Measurements from ENCODE around the gene CACNB2. TPM values are rescaled to one million over a fixed set of nuclear protein-coding genes. Genes with fewer than 3 reads are reported as not detected.

The CACNB2 gene
- total RNA-seq, 1 donor from 2014 or later = 0.43 TPM

GRCh38 chr10:18313140-18313530 is 172.9 kb downstream of the CACNB2 start:
- Mint-ChIP-seq H3K9me3 (ENCODE audit: unreplicated experiment) (no peaks in the 10 kb centered on the region), H3K27me3 (ENCODE audit: unreplicated experiment) (peaks cover 12% of the 10 kb centered on the region), H3K27ac (ENCODE audit: unreplicated experiment) (no peak overlapping the region), H3K36me3 (ENCODE audit: unreplicated experiment) (no peaks in the 10 kb centered on the region), H3K4me3 (ENCODE audit: unreplicated experiment) (no peak overlapping the region), H3K4me1 (ENCODE audit: unreplicated experiment) (no peaks in the 10 kb centered on the region)
- TF ChIP-seq, protein P1, sequence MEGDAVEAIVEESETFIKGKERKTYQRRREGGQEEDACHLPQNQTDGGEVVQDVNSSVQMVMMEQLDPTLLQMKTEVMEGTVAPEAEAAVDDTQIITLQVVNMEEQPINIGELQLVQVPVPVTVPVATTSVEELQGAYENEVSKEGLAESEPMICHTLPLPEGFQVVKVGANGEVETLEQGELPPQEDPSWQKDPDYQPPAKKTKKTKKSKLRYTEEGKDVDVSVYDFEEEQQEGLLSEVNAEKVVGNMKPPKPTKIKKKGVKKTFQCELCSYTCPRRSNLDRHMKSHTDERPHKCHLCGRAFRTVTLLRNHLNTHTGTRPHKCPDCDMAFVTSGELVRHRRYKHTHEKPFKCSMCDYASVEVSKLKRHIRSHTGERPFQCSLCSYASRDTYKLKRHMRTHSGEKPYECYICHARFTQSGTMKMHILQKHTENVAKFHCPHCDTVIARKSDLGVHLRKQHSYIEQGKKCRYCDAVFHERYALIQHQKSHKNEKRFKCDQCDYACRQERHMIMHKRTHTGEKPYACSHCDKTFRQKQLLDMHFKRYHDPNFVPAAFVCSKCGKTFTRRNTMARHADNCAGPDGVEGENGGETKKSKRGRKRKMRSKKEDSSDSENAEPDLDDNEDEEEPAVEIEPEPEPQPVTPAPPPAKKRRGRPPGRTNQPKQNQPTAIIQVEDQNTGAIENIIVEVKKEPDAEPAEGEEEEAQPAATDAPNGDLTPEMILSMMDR (IDR thresholded peaks at IDR 0.05) = no peak
- DNase-seq (ENCODE audit: extremely low spot score, unreplicated experiment) = no peak

DNA sequence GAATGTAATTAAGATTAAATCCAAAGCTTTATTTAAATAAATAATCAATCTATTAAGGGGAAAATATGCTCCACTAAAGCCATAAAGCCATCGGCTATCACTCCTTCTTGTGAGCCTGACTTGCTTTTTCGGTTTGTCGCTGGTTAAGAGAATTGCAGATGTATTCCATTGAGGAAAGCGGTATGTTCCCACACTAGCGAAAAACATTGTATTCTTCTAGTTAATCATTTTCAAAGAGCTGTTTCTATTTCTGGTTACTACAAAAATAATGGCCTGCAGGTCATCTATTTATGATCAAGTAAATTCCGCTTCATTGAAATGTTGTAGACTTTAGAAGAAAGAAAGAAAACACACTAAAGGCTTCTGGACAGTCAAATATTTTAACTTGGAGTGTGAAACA is 173.4 kb downstream of the CACNB2 start:
- no peak for DNase-seq (ENCODE audit: extremely low spot score, unreplicated experiment)

DNA sequence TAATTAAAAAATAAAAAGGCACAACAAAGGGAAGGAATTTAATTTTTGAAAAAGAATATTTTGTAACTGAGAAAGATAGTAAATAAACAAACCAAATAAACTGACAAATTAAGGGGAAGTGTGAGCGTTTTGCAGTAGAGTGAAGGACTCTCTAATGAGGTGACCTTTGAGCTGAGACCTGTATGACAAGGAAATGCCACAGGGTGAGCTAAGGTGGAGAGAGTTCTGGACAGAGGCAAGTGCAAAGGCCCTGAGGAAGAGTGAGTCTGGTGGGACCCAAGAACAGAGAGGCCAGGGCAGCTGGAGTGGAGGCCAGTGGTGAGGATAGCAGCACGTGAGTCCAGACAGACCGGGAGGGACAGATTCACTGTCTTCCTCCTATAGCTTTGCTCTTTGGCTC is 179.4 kb downstream of the CACNB2 start:
- H3K9me3 Mint-ChIP-seq (ENCODE audit: unreplicated experiment) = no peaks in the 10 kb centered on the region
- no peak for DNase-seq (ENCODE audit: extremely low spot score, unreplicated experiment)
- H3K27ac Mint-ChIP-seq (ENCODE audit: unreplicated experiment) = no peak overlapping the region
- peaks cover 21% of the 10 kb centered on the region for H3K27me3 Mint-ChIP-seq (ENCODE audit: unreplicated experiment)
- TF ChIP-seq, protein P1 (IDR thresholded peaks at IDR 0.05) = no peak
- H3K4me3 Mint-ChIP-seq (ENCODE audit: unreplicated experiment) = no peak overlapping the region
- H3K4me1 Mint-ChIP-seq (ENCODE audit: unreplicated experiment) = no peaks in the 10 kb centered on the region
- no peaks in the 10 kb centered on the region for H3K36me3 Mint-ChIP-seq (ENCODE audit: unreplicated experiment)

More for the DNA sequence above, 173.4 kb downstream of the CACNB2 start:
- H3K27ac Mint-ChIP-seq (ENCODE audit: unreplicated experiment) = no peak overlapping the region
- no peaks in the 10 kb centered on the region for H3K9me3 Mint-ChIP-seq (ENCODE audit: unreplicated experiment)
- no peak overlapping the region for H3K4me3 Mint-ChIP-seq (ENCODE audit: unreplicated experiment)
- H3K4me1 Mint-ChIP-seq (ENCODE audit: unreplicated experiment) = no peaks in the 10 kb centered on the region
- TF ChIP-seq, protein P1 (IDR thresholded peaks at IDR 0.05) = no peak
- H3K36me3 Mint-ChIP-seq (ENCODE audit: unreplicated experiment) = no peaks in the 10 kb centered on the region
- peaks cover 14% of the 10 kb centered on the region for H3K27me3 Mint-ChIP-seq (ENCODE audit: unreplicated experiment)

DNA sequence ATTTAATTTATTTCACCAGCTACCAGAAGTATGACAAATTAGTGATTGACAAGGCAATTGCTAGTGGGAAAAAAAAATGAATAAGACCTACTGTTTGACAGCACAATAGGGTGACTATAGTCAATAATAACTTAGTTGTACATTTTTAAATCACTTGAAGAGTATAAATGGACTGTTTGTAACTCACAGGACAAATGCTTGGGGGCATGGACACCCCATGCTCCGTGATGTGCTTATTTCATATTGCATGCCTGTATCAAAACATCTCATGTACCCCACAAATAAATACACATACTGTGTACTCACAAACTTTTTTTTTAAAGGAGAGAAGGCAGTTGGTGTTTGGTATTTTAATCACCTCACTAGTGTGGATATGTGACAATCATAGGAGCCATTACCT is 181.1 kb downstream of the CACNB2 start:
- Mint-ChIP-seq H3K4me3 (ENCODE audit: unreplicated experiment) (no peak overlapping the region), H3K27ac (ENCODE audit: unreplicated experiment) (no peak overlapping the region), H3K36me3 (ENCODE audit: unreplicated experiment) (no peaks in the 10 kb centered on the region), H3K27me3 (ENCODE audit: unreplicated experiment) (peaks cover 21% of the 10 kb centered on the region), H3K9me3 (ENCODE audit: unreplicated experiment) (no peaks in the 10 kb centered on the region), H3K4me1 (ENCODE audit: unreplicated experiment) (no peaks in the 10 kb centered on the region)
- DNase-seq (ENCODE audit: extremely low spot score, unreplicated experiment) = no peak
- TF ChIP-seq, protein P1 (IDR thresholded peaks at IDR 0.05) = no peak

- DNase-seq (ENCODE audit: extremely low spot score, unreplicated experiment) = no peak
- no peaks in the 10 kb centered on the region for H3K4me1 Mint-ChIP-seq (ENCODE audit: unreplicated experiment)
- no peaks in the 10 kb centered on the region for H3K9me3 Mint-ChIP-seq (ENCODE audit: unreplicated experiment)
- TF ChIP-seq, protein P1 (IDR thresholded peaks at IDR 0.05) = no peak
- no peaks in the 10 kb centered on the region for H3K36me3 Mint-ChIP-seq (ENCODE audit: unreplicated experiment)
- peaks cover 11% of the 10 kb centered on the region for H3K27me3 Mint-ChIP-seq (ENCODE audit: unreplicated experiment)
- H3K27ac Mint-ChIP-seq (ENCODE audit: unreplicated experiment) = no peak overlapping the region
- H3K4me3 Mint-ChIP-seq (ENCODE audit: unreplicated experiment) = no peak overlapping the region
Measured at GRCh38 chr10:18323916-18324315, 183.7 kb downstream of the CACNB2 start.
